ENCODE results near the gene MAPT. TPM values are rescaled to one million over a fixed set of nuclear protein-coding genes. Genes with fewer than 3 reads are reported as not detected.
"Not testable (repeated sequence)": the region's sequence is repeated elsewhere in the genome, so short reads cannot be mapped to it uniquely, and the experiment has no call there.

Gene MAPT
- total RNA-seq, 1 experiment from 2014 or later: 0.08 TPM

DNA sequence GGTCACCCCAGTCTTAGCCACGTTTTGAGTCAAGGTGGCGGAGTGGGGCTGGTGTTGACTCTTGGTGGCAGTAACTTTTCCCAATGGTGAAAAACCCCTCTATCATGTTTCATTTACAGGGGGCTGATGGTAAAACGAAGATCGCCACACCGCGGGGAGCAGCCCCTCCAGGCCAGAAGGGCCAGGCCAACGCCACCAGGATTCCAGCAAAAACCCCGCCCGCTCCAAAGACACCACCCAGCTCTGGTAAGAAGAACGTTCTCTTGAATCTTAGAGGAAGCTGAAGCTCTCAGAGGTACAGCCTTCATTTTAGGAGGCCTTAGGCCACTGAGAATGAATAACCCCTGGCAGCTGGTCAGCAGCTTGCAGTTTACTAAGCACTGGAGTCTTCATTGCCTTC lies 97.0 kb downstream of the MAPT start:
- DNase-seq (ENCODE audit: low spot score): no peak

- DNase-seq (ENCODE audit: low spot score): no peak
These were observed 97.8 kb downstream of the MAPT start for GRCh38 chr17:45992175-45992574.

DNA sequence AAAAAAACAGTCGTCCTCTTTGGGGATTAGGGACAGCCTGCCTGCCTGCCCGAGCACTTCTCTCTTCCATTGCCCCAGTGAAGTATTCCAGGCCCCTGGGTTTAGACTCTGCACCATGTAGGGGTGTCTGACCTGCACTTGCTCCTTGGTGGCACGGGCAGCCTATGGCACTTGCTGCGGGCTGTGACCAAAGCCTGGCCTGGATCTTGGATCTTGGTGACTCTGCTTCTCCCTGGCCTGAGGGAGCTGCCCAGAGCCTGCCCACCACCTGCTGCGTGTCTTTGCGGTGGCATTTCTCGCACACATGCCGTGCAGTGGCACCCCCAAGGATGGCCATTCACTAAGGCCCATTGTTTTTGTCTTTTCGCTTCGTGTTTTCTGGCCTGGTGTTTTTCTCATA lies 98.5 kb downstream of the MAPT start:
- no peak for DNase-seq (ENCODE audit: low spot score)

- no peak for DNase-seq (ENCODE audit: low spot score)
These were observed 99.7 kb downstream of the MAPT start for GRCh38 chr17:45993962-45994627.

DNA sequence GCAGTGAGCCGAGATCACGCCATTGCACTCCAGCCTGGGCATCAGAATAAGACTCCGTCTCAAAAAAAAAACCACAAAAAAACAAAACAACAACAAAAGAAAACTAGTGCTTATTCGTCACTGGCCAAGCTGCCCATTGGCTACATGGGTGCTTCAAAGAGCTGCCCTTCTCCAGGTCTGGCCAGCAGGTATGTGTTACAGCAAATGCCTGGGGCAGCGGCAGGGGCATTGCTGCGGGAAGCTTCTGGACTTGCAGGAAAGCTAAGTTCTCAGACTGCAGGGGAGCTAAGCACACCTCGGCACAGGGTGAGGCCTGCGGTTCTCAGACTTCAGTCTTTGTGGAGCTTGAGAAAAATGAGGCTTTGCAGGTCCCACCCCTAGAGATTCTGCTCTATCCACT lies 100.6 kb downstream of the MAPT start:
- no peak for DNase-seq (ENCODE audit: low spot score)

- no peak for DNase-seq (ENCODE audit: low spot score)
These were observed 101.4 kb downstream of the MAPT start for GRCh38 chr17:45995627-45996270.

DNA sequence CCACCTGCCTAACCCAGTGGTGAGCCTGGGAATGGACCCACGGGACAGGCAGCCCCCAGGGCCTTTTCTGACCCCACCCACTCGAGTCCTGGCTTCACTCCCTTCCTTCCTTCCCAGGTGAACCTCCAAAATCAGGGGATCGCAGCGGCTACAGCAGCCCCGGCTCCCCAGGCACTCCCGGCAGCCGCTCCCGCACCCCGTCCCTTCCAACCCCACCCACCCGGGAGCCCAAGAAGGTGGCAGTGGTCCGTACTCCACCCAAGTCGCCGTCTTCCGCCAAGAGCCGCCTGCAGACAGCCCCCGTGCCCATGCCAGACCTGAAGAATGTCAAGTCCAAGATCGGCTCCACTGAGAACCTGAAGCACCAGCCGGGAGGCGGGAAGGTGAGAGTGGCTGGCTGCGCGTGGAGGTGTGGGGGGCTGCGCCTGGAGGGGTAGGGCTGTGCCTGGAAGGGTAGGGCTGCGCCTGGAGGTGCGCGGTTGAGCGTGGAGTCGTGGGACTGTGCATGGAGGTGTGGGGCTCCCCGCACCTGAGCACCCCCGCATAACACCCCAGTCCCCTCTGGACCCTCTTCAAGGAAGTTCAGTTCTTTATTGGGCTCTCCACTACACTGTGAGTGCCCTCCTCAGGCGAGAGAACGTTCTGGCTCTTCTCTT lies 102.1 kb downstream of the MAPT start:
- no peak for DNase-seq (ENCODE audit: low spot score)

DNA sequence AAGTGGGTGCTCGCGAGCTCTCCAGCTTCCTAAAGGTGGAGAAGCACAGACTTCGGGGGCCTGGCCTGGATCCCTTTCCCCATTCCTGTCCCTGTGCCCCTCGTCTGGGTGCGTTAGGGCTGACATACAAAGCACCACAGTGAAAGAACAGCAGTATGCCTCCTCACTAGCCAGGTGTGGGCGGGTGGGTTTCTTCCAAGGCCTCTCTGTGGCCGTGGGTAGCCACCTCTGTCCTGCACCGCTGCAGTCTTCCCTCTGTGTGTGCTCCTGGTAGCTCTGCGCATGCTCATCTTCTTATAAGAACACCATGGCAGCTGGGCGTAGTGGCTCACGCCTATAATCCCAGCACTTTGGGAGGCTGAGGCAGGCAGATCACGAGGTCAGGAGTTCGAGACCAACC lies 102.8 kb downstream of the MAPT start:
- no peak for DNase-seq (ENCODE audit: low spot score)

DNA sequence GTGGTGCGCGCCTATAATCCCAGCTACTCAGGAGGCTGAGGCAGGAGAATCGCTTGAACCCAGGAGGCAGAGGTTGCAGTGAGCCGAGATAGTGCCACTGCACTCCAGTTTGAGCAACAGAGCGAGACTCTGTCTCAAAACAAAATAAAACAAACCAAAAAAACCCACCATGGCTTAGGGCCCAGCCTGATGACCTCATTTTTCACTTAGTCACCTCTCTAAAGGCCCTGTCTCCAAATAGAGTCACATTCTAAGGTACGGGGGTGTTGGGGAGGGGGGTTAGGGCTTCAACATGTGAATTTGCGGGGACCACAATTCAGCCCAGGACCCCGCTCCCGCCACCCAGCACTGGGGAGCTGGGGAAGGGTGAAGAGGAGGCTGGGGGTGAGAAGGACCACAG lies 103.3 kb downstream of the MAPT start:
- DNase-seq (ENCODE audit: low spot score): no peak

DNA sequence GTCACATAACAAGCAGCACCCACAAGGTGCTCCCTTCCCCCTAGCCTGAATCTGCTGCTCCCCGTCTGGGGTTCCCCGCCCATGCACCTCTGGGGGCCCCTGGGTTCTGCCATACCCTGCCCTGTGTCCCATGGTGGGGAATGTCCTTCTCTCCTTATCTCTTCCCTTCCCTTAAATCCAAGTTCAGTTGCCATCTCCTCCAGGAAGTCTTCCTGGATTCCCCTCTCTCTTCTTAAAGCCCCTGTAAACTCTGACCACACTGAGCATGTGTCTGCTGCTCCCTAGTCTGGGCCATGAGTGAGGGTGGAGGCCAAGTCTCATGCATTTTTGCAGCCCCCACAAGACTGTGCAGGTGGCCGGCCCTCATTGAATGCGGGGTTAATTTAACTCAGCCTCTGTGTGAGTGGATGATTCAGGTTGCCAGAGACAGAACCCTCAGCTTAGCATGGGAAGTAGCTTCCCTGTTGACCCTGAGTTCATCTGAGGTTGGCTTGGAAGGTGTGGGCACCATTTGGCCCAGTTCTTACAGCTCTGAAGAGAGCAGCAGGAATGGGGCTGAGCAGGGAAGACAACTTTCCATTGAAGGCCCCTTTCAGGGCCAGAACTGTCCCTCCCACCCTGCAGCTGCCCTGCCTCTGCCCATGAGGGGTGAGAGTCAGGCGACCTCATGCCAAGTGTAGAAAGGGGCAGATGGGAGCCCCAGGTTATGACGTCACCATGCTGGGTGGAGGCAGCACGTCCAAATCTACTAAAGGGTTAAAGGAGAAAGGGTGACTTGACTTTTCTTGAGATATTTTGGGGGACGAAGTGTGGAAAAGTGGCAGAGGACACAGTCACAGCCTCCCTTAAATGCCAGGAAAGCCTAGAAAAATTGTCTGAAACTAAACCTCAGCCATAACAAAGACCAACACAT lies 104.9 kb downstream of the MAPT start, which contains the start of gene STH:
Gene STH, plus strand, starts transcription at position 264 of the 913 bp plus-strand sequence. Its CDS starts 30 bp downstream, at position 294.
- no peak for DNase-seq (ENCODE audit: low spot score)

DNA sequence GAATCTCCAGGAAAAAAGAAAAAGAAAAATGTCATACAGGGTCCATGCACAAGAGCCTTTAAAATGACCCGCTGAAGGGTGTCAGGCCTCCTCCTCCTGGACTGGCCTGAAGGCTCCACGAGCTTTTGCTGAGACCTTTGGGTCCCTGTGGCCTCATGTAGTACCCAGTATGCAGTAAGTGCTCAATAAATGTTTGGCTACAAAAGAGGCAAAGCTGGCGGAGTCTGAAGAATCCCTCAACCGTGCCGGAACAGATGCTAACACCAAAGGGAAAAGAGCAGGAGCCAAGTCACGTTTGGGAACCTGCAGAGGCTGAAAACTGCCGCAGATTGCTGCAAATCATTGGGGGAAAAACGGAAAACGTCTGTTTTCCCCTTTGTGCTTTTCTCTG lies 105.5 kb downstream of the MAPT start:
- no peak for DNase-seq (ENCODE audit: low spot score)

- no peak for DNase-seq (ENCODE audit: low spot score)
These were observed 105.9 kb downstream of the MAPT start for GRCh38 chr17:46000292-46000691.

- no peak for DNase-seq (ENCODE audit: low spot score)
These were observed 106.4 kb downstream of the MAPT start for GRCh38 chr17:46000757-46001156.

GRCh38 chr17:46001390-46002310 lies 107.3 kb downstream of the MAPT start:
- DNase-seq (ENCODE audit: low spot score): no peak

GRCh38 chr17:46002311-46002972 lies 108.1 kb downstream of the MAPT start:
- DNase-seq (ENCODE audit: low spot score): peak; percentile 89

DNA sequence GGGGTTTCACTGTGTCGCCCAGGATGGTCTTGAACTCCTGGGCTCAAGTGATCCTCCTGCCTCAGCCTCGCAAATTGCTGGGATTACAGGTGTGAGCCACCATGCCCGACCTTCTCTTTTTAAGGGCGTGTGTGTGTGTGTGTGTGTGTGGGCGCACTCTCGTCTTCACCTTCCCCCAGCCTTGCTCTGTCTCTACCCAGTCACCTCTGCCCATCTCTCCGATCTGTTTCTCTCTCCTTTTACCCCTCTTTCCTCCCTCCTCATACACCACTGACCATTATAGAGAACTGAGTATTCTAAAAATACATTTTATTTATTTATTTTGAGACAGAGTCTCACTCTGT lies 108.6 kb downstream of the MAPT start:
- no peak for DNase-seq (ENCODE audit: low spot score)

DNA sequence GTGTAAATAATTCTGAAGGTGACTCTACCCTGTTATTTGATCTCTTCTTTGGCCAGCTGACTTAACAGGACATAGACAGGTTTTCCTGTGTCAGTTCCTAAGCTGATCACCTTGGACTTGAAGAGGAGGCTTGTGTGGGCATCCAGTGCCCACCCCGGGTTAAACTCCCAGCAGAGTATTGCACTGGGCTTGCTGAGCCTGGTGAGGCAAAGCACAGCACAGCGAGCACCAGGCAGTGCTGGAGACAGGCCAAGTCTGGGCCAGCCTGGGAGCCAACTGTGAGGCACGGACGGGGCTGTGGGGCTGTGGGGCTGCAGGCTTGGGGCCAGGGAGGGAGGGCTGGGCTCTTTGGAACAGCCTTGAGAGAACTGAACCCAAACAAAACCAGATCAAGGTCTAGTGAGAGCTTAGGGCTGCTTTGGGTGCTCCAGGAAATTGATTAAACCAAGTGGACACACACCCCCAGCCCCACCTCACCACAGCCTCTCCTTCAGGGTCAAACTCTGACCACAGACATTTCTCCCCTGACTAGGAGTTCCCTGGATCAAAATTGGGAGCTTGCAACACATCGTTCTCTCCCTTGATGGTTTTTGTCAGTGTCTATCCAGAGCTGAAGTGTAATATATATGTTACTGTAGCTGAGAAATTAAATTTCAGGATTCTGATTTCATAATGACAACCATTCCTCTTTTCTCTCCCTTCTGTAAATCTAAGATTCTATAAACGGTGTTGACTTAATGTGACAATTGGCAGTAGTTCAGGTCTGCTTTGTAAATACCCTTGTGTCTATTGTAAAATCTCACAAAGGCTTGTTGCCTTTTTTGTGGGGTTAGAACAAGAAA lies 109.8 kb downstream of the MAPT start:
- DNase-seq (ENCODE audit: low spot score): no peak

- not testable (repeated sequence) for DNase-seq (ENCODE audit: low spot score)
These were observed 111.7 kb downstream of the MAPT start for GRCh38 chr17:46006082-46006481.

- DNase-seq (ENCODE audit: low spot score): no peak
These were observed 113.2 kb downstream of the MAPT start for GRCh38 chr17:46007461-46007965.
